Measurements from ENCODE around the gene BAG2.

The BAG2 gene

DNA sequence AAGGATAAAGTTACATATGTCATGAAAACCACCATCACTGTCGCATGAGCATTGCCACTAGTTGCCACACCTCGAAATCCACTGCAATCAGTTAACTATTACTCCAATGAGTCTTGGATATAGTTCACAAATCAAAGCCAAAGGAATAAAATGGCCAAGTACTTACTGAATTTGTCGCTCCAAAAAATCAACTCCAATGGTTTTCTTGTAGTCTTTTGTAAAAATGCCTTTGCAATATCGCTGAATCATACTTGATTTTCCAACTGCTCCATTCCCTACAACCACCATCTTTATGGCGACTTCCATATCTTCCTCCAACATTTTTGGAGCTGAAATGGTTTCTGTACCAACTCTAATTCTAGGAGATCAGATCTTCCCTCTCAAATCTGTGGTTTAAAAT is 37.9 kb downstream of the BAG2 start:
- Histone ChIP-seq H3K4me1 (no peaks in the 10 kb centered on the region), H3K27me3 (no peaks in the 10 kb centered on the region), H3K4me3 (ENCODE audit: low read depth, low read length) (no peak overlapping the region), H3K36me3 (no peaks in the 10 kb centered on the region; the same call in 1 of the 2 replicates), H3K9me3 (no peaks in the 10 kb centered on the region)
- no peak for DNase-seq
- TF ChIP-seq, protein P1, sequence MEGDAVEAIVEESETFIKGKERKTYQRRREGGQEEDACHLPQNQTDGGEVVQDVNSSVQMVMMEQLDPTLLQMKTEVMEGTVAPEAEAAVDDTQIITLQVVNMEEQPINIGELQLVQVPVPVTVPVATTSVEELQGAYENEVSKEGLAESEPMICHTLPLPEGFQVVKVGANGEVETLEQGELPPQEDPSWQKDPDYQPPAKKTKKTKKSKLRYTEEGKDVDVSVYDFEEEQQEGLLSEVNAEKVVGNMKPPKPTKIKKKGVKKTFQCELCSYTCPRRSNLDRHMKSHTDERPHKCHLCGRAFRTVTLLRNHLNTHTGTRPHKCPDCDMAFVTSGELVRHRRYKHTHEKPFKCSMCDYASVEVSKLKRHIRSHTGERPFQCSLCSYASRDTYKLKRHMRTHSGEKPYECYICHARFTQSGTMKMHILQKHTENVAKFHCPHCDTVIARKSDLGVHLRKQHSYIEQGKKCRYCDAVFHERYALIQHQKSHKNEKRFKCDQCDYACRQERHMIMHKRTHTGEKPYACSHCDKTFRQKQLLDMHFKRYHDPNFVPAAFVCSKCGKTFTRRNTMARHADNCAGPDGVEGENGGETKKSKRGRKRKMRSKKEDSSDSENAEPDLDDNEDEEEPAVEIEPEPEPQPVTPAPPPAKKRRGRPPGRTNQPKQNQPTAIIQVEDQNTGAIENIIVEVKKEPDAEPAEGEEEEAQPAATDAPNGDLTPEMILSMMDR (IDR thresholded peaks at IDR 0.05; ENCODE audit: low read depth, low read length): no peak

DNA sequence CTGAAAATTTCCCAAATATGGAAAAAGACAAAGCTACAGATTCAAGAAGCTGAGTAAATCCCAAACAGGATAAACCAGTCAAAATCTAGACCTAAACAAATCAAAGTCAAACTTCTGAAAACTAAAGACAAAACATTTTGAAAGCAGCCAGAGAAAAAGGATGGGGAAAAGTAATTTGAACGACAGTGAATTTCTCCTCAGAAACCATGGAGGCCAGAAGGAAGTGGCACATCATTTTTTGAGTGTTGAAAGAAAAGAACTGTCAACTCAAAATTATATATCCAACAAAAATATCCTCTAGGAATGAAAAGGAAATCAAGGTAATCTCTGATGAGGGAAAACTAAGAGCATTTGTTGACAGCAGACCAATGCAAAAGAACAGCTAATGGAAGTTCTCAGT is 43.1 kb downstream of the BAG2 start:
- no peaks in the 10 kb centered on the region for H3K27me3 ChIP-seq
- no peak for DNase-seq
- TF ChIP-seq, protein P1 (IDR thresholded peaks at IDR 0.05; ENCODE audit: low read depth, low read length): no peak
- H3K36me3 ChIP-seq: no peaks in the 10 kb centered on the region
- no peaks in the 10 kb centered on the region for H3K9me3 ChIP-seq
- H3K4me1 ChIP-seq: peaks cover 3% of the 10 kb centered on the region; the same call in 1 of the 2 replicates
- H3K4me3 ChIP-seq (ENCODE audit: low read depth, low read length): no peak overlapping the region

DNA sequence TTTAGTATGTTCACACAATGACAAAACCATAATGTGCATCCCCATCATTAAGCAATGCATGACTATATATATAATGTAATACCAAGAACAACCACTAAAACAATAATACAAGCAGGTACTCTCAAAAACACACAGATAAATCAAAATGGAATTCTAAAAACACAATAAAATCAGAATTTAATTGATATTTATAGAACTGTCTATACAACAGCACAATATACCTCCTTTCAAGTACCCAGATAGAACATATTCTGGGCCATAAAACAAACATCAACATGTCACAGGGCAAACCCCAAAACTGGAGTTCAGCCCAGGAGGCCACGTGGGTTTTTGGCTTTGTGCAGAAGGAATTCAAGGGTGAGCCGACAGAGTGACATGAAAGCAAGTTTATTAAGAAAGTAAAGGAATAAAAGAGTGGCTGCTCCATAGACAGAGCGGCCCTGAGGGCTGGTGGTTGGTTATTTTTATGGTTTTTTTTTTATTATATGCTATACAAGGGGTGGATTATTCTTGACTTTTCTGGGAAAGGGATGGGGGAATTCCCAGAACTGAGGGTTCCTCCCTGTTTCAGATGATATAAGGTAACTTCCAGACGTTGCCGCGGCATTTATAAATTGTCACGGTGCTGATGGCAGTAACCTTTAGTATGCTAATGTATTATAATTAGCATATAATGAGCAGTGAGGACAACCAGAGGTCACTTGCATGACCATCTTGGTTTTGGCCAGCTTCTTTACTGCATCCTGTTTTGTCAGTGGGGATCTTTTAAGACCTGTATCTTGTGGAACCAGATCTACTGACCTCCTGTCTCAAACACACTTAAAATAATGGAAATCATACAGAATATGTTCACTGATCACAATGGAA is 44.3 kb downstream of the BAG2 start:
- DNase-seq: no peak
- Histone ChIP-seq H3K27me3 (no peaks in the 10 kb centered on the region), H3K4me3 (ENCODE audit: low read depth, low read length) (no peak overlapping the region), H3K9me3 (no peaks in the 10 kb centered on the region), H3K4me1 (peaks cover 3% of the 10 kb centered on the region; the same call in 1 of the 2 replicates), H3K36me3 (no peaks in the 10 kb centered on the region)
- TF ChIP-seq, protein P1 (IDR thresholded peaks at IDR 0.05; ENCODE audit: low read depth, low read length): no peak

DNA sequence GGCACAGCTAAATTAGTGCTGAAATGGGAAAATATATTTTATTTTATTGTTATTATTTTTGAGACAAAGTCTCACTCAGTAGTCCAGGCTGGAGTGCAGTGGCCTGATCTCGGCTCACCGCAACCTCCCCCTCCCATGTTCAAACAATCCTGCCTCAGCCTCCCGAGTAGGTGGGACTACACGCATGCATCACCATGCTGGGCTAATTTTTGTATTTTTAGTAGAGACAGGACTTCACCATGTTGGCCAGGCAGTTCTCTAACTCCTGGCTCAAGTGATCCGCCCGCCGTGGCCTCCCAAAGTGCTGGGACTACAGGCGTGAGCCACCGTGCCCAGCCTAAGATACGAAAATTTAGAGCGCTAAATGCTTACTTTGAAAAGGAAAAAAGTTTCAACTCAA is 45.1 kb downstream of the BAG2 start:
- Histone ChIP-seq H3K4me3 (ENCODE audit: low read depth, low read length) (no peak overlapping the region), H3K36me3 (no peaks in the 10 kb centered on the region), H3K4me1 (peaks cover 3% of the 10 kb centered on the region; the same call in 1 of the 2 replicates), H3K9me3 (no peaks in the 10 kb centered on the region), H3K27me3 (no peaks in the 10 kb centered on the region)
- TF ChIP-seq, protein P1 (IDR thresholded peaks at IDR 0.05; ENCODE audit: low read depth, low read length): no peak
- no peak for DNase-seq

DNA sequence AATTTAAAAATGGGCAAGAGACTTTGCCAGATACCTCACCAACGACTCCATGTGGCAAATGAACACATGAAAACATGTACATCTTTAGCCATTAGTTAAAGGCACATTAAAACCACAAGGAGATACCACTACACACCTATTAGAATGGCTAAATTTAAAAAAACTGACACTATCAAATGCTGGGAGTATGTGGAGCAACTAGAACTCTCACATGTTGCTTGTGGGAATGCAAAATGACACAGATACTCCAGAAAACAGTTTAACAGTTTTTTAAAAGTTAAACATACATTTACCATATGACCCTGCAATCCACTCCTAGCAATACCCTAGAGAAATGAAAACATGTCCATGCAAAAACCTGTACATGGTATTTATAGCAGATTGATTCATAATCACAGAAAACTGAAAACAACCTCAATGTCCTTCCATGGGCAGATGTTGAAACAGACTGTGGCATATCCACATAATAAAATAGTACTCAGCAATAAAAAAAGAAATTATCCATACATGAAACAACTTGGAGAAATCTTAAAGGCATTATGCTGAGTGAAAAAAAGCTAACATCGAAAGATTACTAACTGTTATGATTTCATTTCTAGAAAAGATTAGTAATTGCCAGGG is 48.1 kb downstream of the BAG2 start:
- no peak overlapping the region for H3K4me3 ChIP-seq (ENCODE audit: low read depth, low read length)
- H3K36me3 ChIP-seq: no peaks in the 10 kb centered on the region
- peaks cover 3% of the 10 kb centered on the region; the same call in 1 of the 2 replicates for H3K4me1 ChIP-seq
- no peaks in the 10 kb centered on the region for H3K27me3 ChIP-seq
- no peaks in the 10 kb centered on the region for H3K9me3 ChIP-seq
- TF ChIP-seq, protein P1 (IDR thresholded peaks at IDR 0.05; ENCODE audit: low read depth, low read length): no peak
- DNase-seq: no peak
